K562 (cell line): Measurements from ENCODE around the gene LTA. TPM values are rescaled to one million over a fixed set of nuclear protein-coding genes. Genes with fewer than 3 reads are reported as not detected.
A peak's percentile ranks its signal among the peaks of the same experiment; 100 is the strongest.

ENCODE experiments used
- ARID2 ChIP-seq: fragments of 450-650 bp; IDR thresholded peaks from 2 replicates; pipeline ENCODE4 v1.6.1; 2017; ENCODE audit warnings: antibody characterized with exemption, mild to moderate bottlenecking
- BMI1 ChIP-seq: fragments of 150-350 bp; IDR thresholded peaks from 2 replicates; pipeline ENCODE4 v1.6.1; 2014; ENCODE audit warnings: low read length
- BRD9 ChIP-seq: fragments of 450-650 bp; IDR thresholded peaks from 2 replicates; pipeline ENCODE4 v1.6.1; 2018; ENCODE audit warnings: low read depth; ENCODE audit not compliant: partially characterized antibody
- CTBP1 ChIP-seq: fragments of 450-650 bp; IDR thresholded peaks from 2 replicates; pipeline ENCODE4 v1.6.1; 2016; ENCODE audit warnings: borderline replicate concordance
- ETS2 ChIP-seq: IDR thresholded peaks from 2 replicates; pipeline ENCODE4 v1.6.1; 2016; ENCODE audit warnings: borderline replicate concordance, missing genetic modification characterization, mild to moderate bottlenecking, moderate library complexity, missing compliant biosample characterization; ENCODE audit not compliant: poor library complexity, severe bottlenecking
- MIER1 ChIP-seq: fragments of 450-650 bp; IDR thresholded peaks from 2 replicates; pipeline ENCODE4 v1.6.1; 2016; ENCODE audit warnings: antibody characterized with exemption, mild to moderate bottlenecking, low read depth
- NCOA4 ChIP-seq: fragments of 450-650 bp; IDR thresholded peaks from 2 replicates; pipeline ENCODE4 v1.6.1; 2018; ENCODE audit warnings: mild to moderate bottlenecking; ENCODE audit not compliant: partially characterized antibody
- RBBP5 ChIP-seq: fragments of 200-600 bp; sonication (generic); IDR thresholded peaks from 2 replicates; pipeline ENCODE4 v1.6.1; 2012; ENCODE audit warnings: borderline replicate concordance, mild to moderate bottlenecking, low read length, control low read depth, inconsistent platforms; ENCODE audit not compliant: insufficient read depth, poor library complexity, severe bottlenecking
- RFX7 ChIP-seq: fragments of 250-450 bp; sonication (Bioruptor Pico); IDR thresholded peaks from 2 replicates; pipeline ENCODE4 v1.5.1; 2021; ENCODE audit warnings: mild to moderate bottlenecking
- TRIM25 ChIP-seq: fragments of 450-650 bp; IDR thresholded peaks from 2 replicates; pipeline ENCODE4 v1.7.0; 2016; ENCODE audit warnings: borderline replicate concordance
- ZBED1 ChIP-seq: IDR thresholded peaks from 2 replicates; pipeline ENCODE4 v1.6.1; 2014
- ZNF24 ChIP-seq: fragments of 450-650 bp; IDR thresholded peaks from 2 replicates; pipeline ENCODE4 v1.6.1; 2016
- ZNF282 ChIP-seq: sonication (generic); formaldehyde crosslinking; IDR thresholded peaks from 2 replicates; pipeline ENCODE4 v1.8.1; 2023; ENCODE audit warnings: missing genetic modification reagents
- ZNF511 ChIP-seq: sonication (generic); formaldehyde crosslinking; IDR thresholded peaks from 2 replicates; pipeline ENCODE4 v1.8.0; 2022; ENCODE audit warnings: mild to moderate bottlenecking, missing genetic modification reagents
- polyA plus RNA-seq, 8 experiments: library from polyadenylated mRNA; depleted of rRNA in 4 of 8; stranded (reverse) in 5 of 8; unstranded in 3 of 8; fragments of >200 nt; fragmentation: Nextera tagmentation in 2 of 8; fragmentation: Illumina TruSeq in 1 of 8; extraction: Ambion mirVana in 2 of 8; extraction: Trizol in 1 of 8; gene quantifications; 2 replicates each; pipeline versions ENCODE4 v1.2.1 to v1.2.3, GENCODE V29; 2011 to 2014; ENCODE audit warnings: inconsistent platforms in 1 of 8, missing spikeins in 1 of 8
- total RNA-seq, 7 experiments: library from RNA; depleted of rRNA in 6 of 7; stranded (reverse); fragments of >200 nt in 6 of 7; fragmentation: Illumina TruSeq in 2 of 7; extraction: Trizol in 2 of 7; gene quantifications; 2 replicates each; pipeline versions ENCODE4 v1.2.1 to v1.2.3, GENCODE V29; 2011 to 2021; ENCODE audit warnings: low replicate concordance in 1 of 7
- TF ChIP-seq, protein P1 (sequence below): fragments of 200-800 bp; sonication (Bioruptor generic); IDR thresholded peaks from 2 replicates; pipeline ENCODE4 v1.6.1; 2016; ENCODE audit warnings: missing genetic modification characterization, missing compliant biosample characterization
- TF ChIP-seq, protein P2 (sequence below): fragments of 450-650 bp; IDR thresholded peaks from 2 replicates; pipeline ENCODE4 v1.6.1; 2016; ENCODE audit warnings: borderline replicate concordance
- TF ChIP-seq, protein P3 (sequence below): sonication (generic); formaldehyde crosslinking; IDR thresholded peaks from 2 replicates; pipeline ENCODE4 v1.8.1; 2023; ENCODE audit warnings: mild to moderate bottlenecking, missing genetic modification reagents

The LTA gene
- total and polyA plus RNA-seq, 9 of the 15 experiments (the other 6 are each of a cell fraction or from before 2014, with no cell fraction given), result 0.80 TPM; not detected in 8

DNA sequence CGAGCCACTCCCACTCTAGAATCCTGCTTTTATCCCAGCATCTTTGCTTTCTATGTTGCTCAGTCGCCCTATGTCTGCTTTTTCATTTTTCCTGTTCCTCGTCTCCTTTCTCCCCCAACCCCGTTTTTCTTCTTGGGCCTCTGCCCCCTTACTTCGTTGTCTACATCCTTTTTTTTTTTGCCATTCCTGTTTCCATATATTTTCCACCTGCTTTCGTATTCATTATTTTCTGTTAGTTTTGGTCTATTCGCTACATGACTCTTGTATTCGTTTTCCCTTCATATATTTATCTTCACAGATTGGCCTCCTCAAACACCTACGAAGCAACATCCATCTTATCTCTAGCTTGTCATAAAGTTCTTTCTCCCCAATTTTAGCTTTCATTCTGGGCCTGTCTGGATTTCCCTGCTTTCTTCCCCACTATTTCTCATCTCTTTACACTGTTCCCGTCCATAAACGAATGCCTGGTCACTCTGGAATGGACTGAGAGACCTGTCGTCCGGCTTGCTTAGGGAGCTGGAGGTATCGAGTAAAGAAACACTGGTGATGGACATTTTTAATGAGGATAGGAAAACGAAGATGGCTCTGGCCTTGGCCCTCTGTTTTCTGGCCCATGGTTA, 49.3 kb downstream of the LTA start (continued):
- TF ChIP-seq, protein P1, sequence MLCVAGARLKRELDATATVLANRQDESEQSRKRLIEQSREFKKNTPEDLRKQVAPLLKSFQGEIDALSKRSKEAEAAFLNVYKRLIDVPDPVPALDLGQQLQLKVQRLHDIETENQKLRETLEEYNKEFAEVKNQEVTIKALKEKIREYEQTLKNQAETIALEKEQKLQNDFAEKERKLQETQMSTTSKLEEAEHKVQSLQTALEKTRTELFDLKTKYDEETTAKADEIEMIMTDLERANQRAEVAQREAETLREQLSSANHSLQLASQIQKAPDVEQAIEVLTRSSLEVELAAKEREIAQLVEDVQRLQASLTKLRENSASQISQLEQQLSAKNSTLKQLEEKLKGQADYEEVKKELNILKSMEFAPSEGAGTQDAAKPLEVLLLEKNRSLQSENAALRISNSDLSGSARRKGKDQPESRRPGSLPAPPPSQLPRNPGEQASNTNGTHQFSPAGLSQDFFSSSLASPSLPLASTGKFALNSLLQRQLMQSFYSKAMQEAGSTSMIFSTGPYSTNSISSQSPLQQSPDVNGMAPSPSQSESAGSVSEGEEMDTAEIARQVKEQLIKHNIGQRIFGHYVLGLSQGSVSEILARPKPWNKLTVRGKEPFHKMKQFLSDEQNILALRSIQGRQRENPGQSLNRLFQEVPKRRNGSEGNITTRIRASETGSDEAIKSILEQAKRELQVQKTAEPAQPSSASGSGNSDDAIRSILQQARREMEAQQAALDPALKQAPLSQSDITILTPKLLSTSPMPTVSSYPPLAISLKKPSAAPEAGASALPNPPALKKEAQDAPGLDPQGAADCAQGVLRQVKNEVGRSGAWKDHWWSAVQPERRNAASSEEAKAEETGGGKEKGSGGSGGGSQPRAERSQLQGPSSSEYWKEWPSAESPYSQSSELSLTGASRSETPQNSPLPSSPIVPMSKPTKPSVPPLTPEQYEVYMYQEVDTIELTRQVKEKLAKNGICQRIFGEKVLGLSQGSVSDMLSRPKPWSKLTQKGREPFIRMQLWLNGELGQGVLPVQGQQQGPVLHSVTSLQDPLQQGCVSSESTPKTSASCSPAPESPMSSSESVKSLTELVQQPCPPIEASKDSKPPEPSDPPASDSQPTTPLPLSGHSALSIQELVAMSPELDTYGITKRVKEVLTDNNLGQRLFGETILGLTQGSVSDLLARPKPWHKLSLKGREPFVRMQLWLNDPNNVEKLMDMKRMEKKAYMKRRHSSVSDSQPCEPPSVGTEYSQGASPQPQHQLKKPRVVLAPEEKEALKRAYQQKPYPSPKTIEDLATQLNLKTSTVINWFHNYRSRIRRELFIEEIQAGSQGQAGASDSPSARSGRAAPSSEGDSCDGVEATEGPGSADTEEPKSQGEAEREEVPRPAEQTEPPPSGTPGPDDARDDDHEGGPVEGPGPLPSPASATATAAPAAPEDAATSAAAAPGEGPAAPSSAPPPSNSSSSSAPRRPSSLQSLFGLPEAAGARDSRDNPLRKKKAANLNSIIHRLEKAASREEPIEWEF (CRISPR knock-in tag), result no peak
- TF ChIP-seq ZNF511 (CRISPR knock-in tag) (no peak), CTBP1 (no peak), RBBP5 (no peak), NCOA4 (no peak), BMI1 (no peak), BRD9 (no peak), RFX7 (CRISPR knock-in tag) (no peak), ZNF24 (no peak), ZNF282 (CRISPR knock-in tag) (no peak), TRIM25 (peak; percentile 82; the same call in 1 of the 2 replicates), MIER1 (peak; percentile 72; the same call in 1 of the 2 replicates), ZBED1 (no peak), ARID2 (0 out of 2 replicates have a peak, but pooled peaks have one; percentile 5), ETS2 (tag) (no peak)
- TF ChIP-seq, protein P2, sequence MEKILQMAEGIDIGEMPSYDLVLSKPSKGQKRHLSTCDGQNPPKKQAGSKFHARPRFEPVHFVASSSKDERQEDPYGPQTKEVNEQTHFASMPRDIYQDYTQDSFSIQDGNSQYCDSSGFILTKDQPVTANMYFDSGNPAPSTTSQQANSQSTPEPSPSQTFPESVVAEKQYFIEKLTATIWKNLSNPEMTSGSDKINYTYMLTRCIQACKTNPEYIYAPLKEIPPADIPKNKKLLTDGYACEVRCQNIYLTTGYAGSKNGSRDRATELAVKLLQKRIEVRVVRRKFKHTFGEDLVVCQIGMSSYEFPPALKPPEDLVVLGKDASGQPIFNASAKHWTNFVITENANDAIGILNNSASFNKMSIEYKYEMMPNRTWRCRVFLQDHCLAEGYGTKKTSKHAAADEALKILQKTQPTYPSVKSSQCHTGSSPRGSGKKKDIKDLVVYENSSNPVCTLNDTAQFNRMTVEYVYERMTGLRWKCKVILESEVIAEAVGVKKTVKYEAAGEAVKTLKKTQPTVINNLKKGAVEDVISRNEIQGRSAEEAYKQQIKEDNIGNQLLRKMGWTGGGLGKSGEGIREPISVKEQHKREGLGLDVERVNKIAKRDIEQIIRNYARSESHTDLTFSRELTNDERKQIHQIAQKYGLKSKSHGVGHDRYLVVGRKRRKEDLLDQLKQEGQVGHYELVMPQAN, result peak; percentile 4
- TF ChIP-seq, protein P3, sequence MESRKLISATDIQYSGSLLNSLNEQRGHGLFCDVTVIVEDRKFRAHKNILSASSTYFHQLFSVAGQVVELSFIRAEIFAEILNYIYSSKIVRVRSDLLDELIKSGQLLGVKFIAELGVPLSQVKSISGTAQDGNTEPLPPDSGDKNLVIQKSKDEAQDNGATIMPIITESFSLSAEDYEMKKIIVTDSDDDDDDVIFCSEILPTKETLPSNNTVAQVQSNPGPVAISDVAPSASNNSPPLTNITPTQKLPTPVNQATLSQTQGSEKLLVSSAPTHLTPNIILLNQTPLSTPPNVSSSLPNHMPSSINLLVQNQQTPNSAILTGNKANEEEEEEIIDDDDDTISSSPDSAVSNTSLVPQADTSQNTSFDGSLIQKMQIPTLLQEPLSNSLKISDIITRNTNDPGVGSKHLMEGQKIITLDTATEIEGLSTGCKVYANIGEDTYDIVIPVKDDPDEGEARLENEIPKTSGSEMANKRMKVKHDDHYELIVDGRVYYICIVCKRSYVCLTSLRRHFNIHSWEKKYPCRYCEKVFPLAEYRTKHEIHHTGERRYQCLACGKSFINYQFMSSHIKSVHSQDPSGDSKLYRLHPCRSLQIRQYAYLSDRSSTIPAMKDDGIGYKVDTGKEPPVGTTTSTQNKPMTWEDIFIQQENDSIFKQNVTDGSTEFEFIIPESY, result 0 out of 2 replicates have a peak, but pooled peaks have one; percentile 10
